HG02623 (cell line): ENCODE results near the gene FAM53B.
A peak's percentile ranks its signal among the peaks of the same experiment; 100 is the strongest.

Experiments
- ATAC-seq: cut with Tn5 transposase; IDR thresholded peaks from one replicate; pipeline ENCODE4 v1.9.1; 2021; ENCODE audit warnings: moderate library complexity; ENCODE audit not compliant: unreplicated experiment

FAM53B gene

DNA sequence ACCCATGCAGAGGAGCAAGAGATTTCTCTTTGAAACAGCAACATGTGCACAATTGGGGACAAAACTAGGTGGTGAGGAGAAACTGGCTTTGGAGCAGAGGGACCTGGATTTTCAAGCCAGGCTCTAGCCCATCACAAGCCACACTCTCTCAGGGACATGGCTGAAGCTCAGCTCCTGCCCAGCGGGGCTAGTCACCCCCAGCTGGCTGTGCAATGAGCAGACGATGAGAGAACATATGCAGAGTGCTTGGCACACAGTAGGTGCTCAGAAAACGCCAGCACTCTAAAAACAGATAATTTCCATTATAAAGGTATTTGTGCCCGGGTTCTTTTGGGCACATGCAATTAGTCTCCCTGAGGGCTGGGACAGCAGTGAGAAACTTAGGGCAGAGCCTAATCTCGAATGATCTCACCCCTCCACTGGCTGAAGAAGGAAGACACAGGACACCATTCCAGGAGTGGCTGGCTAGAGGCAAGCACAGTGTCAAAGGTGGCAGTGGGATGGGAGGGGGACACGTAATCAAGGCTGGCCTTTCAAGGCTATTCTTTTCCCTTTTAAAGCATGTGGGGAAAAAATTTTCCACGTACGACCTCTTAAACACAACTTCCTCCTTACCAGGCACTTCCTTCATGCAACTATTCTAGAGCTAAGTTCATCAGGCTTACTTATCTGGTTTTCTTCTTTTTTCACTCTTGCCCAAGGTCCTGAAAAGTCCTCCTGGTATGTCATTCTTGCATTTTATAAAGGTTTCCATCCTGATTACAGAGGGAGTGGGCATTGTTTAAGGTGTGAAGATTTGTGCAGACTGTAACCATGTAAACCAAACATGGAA lies 15.1 kb downstream of the FAM53B start:
- no peak for ATAC-seq

DNA sequence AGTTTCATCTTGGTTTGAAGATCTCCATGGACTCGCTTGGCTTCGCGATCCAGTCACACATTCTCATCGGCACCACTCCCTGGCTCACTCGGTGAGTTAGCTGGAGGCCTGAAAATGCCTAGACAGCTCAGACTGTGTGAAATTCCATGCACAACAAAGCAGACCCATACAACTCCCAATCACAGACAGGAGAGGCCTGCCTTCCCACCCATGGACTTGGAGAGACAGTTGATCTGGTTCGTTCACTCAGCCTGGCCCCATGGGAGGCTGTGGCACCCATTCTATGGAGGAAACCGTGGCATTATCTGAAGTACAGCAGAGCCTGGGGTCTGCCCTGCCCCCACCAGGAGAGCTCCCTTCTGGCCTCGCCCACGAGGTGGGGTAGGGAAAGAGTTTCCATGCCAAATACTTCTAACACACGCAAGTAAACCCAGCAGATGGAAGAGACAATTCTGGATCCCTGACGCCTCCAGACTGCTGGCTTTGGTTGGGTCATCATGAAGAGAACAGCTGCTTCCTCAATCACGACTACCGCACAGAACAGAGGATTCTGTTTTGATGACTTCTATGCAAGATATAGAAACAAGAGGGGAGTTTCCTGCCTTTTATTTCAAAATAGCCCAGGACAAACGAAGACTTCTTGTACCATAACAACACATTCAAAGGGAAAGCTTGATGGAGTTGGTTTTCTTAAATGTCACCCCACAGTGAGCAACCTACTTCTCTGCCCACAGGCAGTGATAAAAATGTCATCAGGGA lies 15.9 kb downstream of the FAM53B start:
- no peak for ATAC-seq

DNA sequence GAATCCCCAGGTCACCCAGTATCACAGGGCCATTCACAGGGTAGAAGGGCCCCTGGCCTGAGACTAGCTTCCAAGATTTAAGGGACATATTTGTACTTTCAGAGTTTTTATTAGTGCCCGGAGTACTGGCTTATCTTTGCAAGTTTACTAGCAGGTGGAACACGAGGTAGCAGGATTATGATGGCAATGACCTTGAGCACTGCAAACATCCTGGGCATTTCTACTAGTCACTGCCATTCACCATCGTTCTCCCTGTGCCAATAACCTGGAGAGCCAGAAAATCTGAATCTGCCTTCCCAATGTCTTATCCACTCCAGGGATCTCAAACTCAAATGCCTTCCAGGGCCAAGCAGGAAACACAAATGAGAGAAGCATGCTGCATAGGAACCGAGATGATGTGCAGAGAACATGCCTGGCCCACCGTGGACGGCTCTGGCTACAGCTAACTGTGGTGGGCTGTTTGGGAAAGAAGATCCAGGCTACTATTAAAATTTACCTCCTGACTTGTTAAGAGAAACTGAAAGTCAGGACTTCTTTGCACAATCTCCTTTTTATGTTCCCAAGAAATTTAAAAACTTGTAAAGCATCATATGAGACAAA lies 16.7 kb downstream of the FAM53B start:
- ATAC-seq: no peak

DNA sequence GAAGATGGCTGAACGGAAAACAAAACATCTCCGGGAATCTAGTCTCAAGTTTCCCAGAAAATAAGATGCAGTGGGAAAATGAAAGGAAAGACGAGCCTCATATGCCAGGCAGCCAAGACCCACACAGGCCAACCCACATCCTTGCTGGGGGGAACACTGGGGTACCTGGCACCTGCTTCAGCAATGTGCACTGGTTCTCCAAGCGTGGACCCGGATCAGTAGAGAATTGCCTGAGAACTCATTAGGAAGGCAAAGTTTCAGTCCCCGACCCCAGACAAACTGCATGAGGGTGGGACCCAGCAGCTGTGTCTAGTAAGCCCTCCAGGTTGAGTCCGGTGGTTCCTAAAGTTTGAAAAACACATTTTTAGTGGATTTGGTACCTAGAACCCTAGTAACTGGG lies 18.4 kb downstream of the FAM53B start:
- ATAC-seq: no peak

DNA sequence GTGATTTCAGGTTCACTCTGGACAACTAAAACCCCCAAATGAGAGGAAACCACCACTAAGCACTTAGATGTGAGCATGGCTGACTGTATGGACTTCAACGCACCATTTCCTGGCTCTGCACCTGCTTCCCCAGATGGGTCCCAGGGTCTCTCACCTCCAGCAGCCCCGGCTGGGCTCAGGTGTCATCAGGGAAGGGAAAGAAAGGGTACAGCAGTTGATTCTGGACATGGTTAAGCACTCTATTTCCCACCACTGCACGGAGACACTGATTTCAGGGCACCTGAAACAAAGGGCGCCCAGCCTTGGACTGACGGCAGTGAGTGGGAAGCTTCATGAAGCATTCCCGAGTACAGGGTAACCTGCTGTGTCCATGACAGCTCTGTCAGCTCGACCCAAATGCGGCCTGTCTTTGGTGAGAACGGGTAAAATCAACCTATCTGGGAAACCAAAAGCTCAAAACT lies 19.0 kb downstream of the FAM53B start:
- ATAC-seq: no peak

DNA sequence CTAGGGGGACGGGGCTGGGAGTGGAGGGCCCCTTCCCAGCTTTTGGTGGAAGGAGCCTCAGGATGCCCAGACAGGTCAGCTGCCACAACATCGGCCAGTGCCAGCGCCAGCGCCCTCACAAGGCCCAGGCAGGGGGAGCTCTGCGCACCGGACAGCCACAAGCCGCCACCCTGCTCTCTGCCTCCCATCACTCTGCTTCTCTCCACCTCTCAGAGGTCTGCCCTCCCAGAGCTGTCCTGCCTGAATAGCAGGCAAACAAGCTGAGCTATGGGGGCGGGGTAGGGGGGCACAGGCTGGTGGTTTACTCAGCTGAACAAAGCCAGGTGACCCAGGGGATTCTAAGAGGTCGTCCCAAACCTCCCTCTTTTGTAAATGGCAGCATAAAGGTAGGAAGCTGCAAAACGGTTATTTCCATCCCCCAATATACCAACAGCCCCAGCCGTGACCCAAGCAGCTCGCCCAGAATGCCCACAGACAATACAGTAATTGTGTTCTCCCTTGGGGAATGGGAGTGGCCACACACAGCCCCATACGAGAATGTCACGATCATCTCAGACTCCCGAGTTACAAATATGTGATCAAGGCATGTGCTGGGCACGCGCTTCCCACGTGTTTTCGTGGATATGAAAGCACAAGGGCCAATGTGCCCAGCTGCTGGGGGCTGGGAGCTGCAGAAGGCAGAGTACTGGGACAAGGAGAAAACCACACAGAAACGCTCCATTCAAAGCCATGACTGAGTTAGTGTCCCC lies 19.7 kb downstream of the FAM53B start:
- no peak for ATAC-seq

DNA sequence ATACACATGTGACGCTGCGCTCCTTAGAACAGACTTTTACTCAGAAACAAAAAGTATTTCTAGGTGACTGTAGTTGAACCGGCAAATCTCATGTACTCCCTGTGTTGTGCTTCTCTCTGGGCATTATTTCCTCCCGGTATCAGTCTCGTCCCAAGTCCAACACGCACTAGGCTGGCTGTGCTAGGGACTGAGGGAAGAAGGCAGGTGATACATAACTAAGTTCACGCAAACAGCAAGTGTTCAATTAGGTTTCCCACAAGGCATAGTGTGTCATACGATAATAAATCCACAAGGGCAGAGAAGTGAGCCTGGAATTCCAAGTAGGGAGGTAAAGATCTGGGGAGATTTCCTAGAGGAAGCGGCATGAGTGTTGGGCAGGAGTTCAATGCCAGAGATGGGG lies 20.4 kb downstream of the FAM53B start:
- no peak for ATAC-seq

DNA sequence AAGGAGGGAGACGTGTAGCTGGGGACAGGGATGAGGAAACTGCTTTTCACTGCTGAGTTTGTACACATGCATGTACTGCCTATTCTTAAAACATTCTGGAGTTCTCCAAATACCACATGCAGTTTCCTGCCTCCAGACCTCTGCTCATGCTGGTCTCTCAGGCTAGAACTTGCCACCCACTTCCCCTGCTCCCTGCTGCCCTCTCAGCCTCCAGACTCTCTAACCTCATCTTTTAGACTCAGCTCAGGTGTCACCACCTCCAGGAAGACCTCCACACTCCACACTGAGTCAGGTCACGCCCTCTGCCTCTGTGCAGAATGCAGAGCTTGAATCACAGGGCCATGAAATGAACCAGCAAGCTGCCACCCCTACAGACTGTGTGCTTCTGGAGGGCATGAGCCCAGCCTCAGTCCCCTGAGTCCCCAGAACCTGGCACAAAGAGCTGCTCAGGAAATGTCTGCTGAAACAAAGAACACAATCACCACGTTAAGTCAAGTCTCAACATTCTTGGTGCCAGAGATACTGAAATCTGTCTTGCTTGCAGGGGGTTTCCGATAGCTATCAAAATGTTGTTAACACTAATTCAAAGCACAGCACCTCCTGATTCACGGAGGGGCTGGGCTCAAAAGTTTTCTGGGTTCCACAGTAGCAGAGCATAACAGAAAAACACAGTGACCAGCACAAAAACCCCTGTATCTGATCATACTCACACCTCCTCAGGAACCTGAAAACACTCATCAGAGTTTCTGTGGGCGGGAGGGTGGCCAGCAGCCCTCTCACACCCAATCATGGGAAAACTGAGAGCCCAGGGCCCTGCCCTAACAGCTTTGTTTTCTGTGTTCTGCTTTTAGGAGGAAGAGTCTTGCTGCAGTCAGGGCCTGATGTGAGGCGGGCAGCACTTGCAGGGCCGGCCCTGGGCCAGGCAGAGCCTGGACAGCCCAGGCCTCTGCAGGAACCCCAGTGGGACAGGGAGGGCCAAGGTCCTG lies 21.1 kb downstream of the FAM53B start:
- peak; percentile 67 for ATAC-seq

DNA sequence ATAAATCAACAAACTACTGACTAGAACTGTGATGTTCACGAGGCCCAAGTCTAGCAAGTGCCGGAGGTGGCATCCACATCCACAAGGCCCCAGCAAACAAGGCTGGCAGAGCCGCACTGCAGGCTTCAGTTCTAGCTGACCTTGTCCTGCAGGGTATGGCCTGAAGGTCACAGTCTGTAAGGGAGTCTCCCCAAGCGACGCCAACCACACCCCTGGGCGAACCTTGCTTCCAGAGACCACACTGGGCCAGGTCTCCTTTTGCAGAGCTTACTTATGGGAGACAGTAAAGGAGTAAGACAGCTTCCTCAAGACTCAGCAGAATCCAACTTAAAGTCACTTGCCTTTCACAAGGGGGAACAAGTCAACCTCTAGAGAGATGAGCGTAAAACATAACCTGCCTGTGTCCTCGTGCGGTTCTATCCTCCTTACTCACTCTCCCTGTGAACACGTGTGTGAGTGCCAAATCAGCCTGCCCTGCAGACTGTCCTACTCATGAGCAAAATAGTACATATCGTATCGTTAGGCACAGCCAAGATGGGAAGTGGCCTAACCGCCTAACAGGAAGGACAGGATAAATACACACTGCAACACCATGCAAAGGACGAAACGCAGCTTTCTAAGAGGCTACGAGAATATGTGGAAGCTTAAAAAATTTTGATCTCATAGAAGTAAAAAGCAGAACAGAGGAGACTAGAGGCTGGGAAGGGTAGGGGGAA lies 22.7 kb downstream of the FAM53B start:
- ATAC-seq: no peak

DNA sequence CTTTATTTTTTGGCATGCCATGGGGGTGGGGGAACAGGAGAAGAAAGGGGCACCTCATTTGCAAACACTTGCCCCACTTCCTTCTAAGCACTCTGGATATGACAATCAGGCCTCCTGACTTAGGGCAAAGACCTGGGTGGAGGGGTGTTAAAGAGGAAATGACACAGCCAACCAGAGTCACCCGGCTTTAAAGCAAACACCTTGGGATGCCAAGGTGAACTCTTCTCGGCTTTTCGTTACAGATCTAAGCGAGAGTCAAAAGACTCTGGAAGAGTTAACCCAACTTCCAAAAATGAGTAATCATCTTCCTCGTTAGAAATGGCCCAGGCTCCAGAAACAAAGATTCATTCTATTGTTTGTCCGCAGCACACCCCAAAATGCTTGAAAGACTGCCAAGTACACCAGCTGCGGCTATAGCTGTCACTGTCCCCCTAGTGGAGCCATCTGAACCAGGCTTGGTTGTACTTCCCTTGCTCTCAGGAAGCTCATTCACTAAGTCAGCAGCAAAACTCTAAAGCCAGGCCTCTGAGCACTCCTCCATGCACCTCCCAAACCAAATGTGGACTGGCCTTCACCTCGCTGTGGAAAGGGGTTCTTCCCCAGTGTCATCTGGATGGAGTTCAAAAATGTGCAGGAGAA lies 24.8 kb downstream of the FAM53B start:
- ATAC-seq: peak; percentile 35

DNA sequence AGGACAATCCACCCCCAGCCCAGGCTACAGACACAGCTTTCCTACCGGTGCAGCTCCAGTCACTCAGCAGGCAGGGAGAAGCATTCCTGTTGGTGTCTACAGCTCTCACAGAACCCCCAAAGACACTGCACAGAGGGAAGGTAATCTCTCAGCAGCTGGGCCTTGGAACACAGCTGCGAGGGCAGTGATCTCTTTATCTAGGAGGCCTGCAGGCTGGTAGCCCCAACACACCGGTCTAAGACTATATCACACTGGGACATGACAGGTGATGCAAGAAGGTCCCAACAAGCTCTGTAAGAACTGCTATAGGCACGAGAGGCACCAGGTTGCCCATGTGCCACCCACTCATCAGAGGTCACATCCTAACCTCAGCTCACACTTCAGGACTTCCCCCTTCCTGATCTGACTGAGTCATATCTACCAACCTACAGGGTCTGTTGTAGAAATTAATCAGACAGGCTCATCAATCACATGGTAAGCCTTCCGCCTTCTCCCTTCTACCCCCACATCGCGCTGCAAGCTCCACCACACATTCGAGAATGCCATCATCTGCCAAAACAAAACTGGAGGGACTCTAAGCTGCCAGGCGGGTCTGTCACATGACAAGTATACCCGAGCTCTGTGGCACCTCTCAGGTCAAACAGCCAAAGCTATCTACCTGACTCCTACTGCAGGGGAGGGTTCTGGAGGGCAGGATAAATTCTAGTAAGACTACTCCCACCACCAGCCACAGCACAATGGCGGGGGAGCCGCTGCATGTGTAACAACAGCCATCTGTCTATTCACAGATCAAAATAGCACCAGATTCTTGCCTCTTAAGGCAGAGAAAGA lies 26.1 kb downstream of the FAM53B start:
- peak; percentile 45 for ATAC-seq

DNA sequence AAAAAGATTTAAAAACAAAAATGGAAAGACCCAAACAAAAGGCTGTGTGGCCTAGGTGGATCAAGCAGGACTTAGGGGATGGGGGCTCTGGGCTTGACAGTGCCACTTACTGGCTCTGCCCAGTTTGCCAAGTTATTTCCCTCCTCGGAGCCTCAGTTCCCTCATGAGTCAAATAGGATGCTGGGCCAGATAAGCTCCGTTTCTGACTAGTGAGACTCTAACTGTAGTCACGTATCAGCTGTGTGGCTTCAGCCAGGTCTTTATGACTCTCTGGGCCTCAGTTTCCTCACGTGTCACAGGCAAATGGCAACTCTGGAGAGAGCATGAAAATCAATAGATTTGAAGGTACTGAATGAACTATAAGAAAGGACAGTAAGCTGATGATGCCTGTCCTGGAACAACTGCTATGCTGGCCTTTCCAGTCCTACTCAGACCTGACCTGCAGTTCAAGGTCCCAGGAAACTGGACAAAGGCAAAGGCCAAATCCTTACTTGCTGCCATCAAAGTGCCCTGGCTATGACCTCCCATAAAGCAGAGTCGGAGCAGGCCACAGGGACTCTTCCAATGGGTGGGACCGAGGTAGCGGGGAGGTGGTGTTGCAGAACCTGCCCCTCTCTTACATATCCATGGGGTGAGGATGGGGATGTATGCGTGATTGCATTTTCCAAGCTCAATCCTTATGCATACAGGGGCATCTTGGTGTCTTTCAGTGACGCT lies 27.0 kb downstream of the FAM53B start:
- no peak for ATAC-seq

DNA sequence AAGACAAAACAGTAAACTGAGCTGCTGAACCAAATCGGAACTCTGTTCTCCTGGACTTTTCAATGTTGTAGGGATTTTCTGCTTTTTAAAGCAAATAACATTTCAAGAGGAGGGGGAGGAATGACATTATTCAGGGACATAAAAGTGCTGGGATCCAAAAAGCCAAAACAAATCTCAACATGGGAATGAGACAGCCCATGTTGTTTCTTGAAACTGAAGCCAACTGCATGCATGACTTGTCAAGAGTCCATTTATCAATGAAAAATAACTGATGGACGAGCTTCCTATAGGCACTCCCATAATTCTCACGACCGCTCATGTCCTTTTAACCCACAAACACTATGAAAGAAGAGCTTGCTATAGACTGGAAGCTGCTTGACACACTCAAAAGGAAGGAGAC lies 27.8 kb downstream of the FAM53B start:
- no peak for ATAC-seq

DNA sequence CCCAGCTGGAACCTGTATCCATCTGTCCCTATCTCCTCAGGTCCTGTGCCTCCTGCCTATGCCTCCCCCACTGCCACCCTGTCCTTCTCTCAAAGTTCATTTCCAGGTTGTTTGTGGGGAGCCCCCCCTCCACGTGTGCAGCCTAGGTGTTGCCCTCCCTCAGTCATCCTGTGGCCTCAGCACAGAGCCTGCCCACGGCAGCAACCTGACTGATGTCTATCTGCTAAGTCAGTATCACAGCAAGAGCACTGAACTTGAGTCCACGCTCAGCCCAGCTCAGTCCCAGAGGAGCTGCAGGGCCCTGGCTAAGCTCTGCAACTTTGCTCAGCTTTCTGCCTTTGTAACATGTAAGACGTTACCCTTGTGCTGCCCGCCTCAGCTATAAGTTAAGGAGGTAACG lies 28.7 kb downstream of the FAM53B start:
- no peak for ATAC-seq

DNA sequence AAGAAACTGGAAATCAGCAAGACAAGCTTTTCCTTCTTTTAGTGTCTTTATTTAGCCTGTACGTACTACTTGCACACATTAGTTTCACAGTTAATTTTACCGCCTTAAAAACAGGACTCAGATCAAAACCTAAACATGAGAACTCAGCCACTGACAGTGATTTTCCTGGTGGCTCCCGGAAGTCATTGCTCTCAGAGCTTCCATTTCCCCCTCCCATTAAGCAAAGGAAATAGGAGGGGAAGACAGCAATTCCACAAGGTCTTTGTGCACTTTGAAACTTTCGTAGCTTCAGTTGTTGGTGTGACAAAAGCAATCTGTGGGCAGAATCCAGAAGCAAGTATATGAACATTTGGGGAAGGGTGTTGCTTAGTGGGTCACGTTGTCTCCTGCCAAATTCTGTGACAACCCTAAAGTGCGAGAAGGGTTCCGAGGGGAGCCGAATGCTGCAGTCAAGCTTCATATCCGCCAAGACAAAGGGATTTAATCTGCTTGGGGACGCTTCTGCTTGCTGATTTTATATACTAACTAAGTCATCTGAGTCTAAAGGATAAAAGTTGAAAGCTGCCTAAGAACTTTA lies 30.4 kb downstream of the FAM53B start:
- no peak for ATAC-seq

DNA sequence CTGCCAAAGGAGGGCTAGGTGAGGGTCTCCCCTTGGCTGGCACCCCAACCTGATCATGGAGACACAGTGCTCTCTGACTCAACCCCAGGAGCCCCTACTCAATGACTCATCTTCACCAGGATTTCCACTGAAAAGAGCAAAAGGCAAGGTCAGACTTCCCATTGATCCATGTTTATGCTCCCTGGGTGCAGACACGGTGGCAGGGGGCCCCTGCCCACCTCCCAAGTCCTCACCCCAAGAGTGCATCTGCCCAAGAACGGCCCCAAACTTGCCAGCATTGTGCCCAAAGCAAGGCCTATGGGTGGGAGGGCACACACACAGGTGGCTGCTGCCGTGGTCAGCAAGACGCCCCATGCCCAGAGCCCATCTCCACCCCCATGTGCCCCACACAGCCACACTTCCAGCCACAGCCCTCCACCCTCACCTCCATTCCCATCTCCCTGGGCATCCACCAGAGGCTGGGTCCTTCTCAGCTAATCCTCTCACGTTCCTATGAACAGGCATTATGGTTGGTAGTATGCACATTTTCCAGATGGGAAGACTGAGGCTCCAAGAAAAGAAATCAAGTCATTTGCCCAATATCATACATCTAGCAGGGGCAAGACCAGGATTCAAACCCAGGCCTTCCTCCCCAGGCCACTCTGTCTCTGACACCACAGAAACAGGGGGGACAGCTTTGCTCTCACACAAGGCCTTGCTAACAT lies 31.3 kb downstream of the FAM53B start:
- no peak for ATAC-seq
